IMR-90 (cell line): ENCODE measurements around the gene TSPEAR.

Experiments used
- BHLHE40 ChIP-seq: fragments of 150-350 bp; IDR thresholded peaks from 2 replicates; pipeline ENCODE4 v1.6.1; 2016; ENCODE audit warnings: mild to moderate bottlenecking, low read depth, low read length
- CEBPB ChIP-seq: IDR thresholded peaks from 2 replicates; pipeline ENCODE4 v1.6.1; 2012; ENCODE audit warnings: low read depth, low read length, improper control_type of control experiment
- CTCF ChIP-seq: conservative IDR thresholded peaks from 2 replicates; pipeline ENCODE4 v1.5.1; 2012; ENCODE audit warnings: mild to moderate bottlenecking, low read depth, low read length, improper control_type of control experiment
- MAFK ChIP-seq: IDR thresholded peaks from 2 replicates; pipeline ENCODE4 v1.6.1; 2012; ENCODE audit warnings: low read depth, low read length, improper control_type of control experiment
- MXI1 ChIP-seq: IDR thresholded peaks from 2 replicates; pipeline ENCODE4 v1.6.1; 2012; ENCODE audit warnings: low read depth, mild to moderate bottlenecking, low read length, moderate library complexity, borderline replicate concordance
- POLR2A ChIP-seq: IDR thresholded peaks from 2 replicates; pipeline ENCODE4 v1.6.1; 2012; ENCODE audit warnings: mild to moderate bottlenecking, low read depth, low read length
- RCOR1 ChIP-seq: IDR thresholded peaks from 2 replicates; pipeline ENCODE4 v1.6.1; 2012; ENCODE audit warnings: mild to moderate bottlenecking, low read length, improper control_type of control experiment; ENCODE audit not compliant: insufficient replicate concordance
- USF2 ChIP-seq: fragments of 150-350 bp; IDR thresholded peaks from 2 replicates; pipeline ENCODE4 v1.6.1; 2017; ENCODE audit warnings: mild to moderate bottlenecking, antibody characterized with exemption, low read length, low read depth

- no peak for TF ChIP-seq CTCF
- no peak for TF ChIP-seq MAFK
- TF ChIP-seq RCOR1: no peak
- TF ChIP-seq POLR2A: no peak
- no peak for TF ChIP-seq CEBPB
- no peak for TF ChIP-seq BHLHE40
- TF ChIP-seq MXI1: no peak
- no peak for TF ChIP-seq USF2
These were observed 185.8 kb downstream of the TSPEAR start for GRCh38 chr21:44525391-44526095.
